Activated CD8-positive, alpha-beta memory T cell treated with anti-CD3 and anti-CD28 coated beads, Interleukin-2, amount 50 U/mL, for 1 hour (primary cell): Measurements from ENCODE around the gene PSMC3.

Source experiments
- DNase-seq: peaks from one replicate; pipeline ENCODE4 v3.0.0-alpha.2; 2020; ENCODE audit errors: extremely low read depth

Gene PSMC3

GRCh38 chr11:47443028-47443700 lies 16.9 kb upstream of the PSMC3 start:
- DNase-seq: no peak

GRCh38 chr11:47442514-47442913 lies 16.3 kb upstream of the PSMC3 start:
- DNase-seq: no peak

GRCh38 chr11:47441421-47441820 lies 15.2 kb upstream of the PSMC3 start:
- no peak for DNase-seq

- no peak for DNase-seq
These were observed 13.8 kb upstream of the PSMC3 start for GRCh38 chr11:47440054-47440476.

GRCh38 chr11:47438721-47439120 lies 12.5 kb upstream of the PSMC3 start:
- no peak for DNase-seq

- no peak for DNase-seq
These were observed 11.6 kb upstream of the PSMC3 start for GRCh38 chr11:47437746-47438418.

GRCh38 chr11:47437218-47437745 lies 11.0 kb upstream of the PSMC3 start:
- DNase-seq: no peak

- no peak for DNase-seq
These were observed 10.5 kb upstream of the PSMC3 start for GRCh38 chr11:47436726-47437125.

- DNase-seq: no peak
These were observed 9.4 kb upstream of the PSMC3 start for GRCh38 chr11:47435687-47436086.

- DNase-seq: no peak
These were observed 8.0 kb upstream of the PSMC3 start for GRCh38 chr11:47434011-47434786.

- DNase-seq: no peak
These were observed 6.9 kb upstream of the PSMC3 start for GRCh38 chr11:47433157-47433556.

GRCh38 chr11:47431356-47432083 lies 5.3 kb upstream of the PSMC3 start:
- DNase-seq: no peak

- no peak for DNase-seq
These were observed 4.3 kb upstream of the PSMC3 start for GRCh38 chr11:47430524-47430923.

- no peak for DNase-seq
These were observed 628 bp downstream of the PSMC3 start for GRCh38 chr11:47425611-47426010.

- DNase-seq: no peak
These were observed 7.6 kb downstream of the PSMC3 start for GRCh38 chr11:47418454-47419259.

- DNase-seq: no peak
These were observed 8.5 kb downstream of the PSMC3 start for GRCh38 chr11:47417712-47418111.

- DNase-seq: no peak
These were observed 10.2 kb downstream of the PSMC3 start for GRCh38 chr11:47415949-47416472.

- DNase-seq: no peak
These were observed 11.0 kb downstream of the PSMC3 start for GRCh38 chr11:47415091-47415854.

- DNase-seq: no peak
These were observed 11.6 kb downstream of the PSMC3 start for GRCh38 chr11:47414685-47415070.
